Measurements from ENCODE around the gene PHACTR1. TPM values are rescaled to one million over a fixed set of nuclear protein-coding genes. Genes with fewer than 3 reads are reported as not detected.

Gene PHACTR1
- total RNA-seq, 1 donor from 2014 or later = 85.9 TPM

GRCh38 chr6:13094781-13095425, 378.3 kb downstream of the PHACTR1 start:
- intact Hi-C loops (cut with micrococcal nuclease) = no loop called here
- Histone ChIP-seq H3K27ac (replicated peaks) (peak overlapping the region; percentile 54), H3K9me3 (replicated peaks) (no peaks in the 10 kb centered on the region), H3K27me3 (ENCODE audit: low read depth) (no peaks in the 10 kb centered on the region), H3K4me1 (peaks cover 65% of the 10 kb centered on the region), H3K36me3 (no peaks in the 10 kb centered on the region), H3K4me3 (no peak overlapping the region)
- DNase-seq = no peak
- TF ChIP-seq CTCF (IDR thresholded peaks at IDR 0.05; ENCODE audit: borderline replicate concordance) = no peak

GRCh38 chr6:13096084-13096483, 379.5 kb downstream of the PHACTR1 start:
- Histone ChIP-seq H3K9me3 (replicated peaks) (no peaks in the 10 kb centered on the region), H3K36me3 (no peaks in the 10 kb centered on the region), H3K27me3 (ENCODE audit: low read depth) (no peaks in the 10 kb centered on the region), H3K4me3 (no peak overlapping the region), H3K4me1 (peaks cover 67% of the 10 kb centered on the region), H3K27ac (replicated peaks) (peak overlapping the region; percentile 54)
- intact Hi-C loops (cut with micrococcal nuclease) = no loop called here
- no peak for DNase-seq
- TF ChIP-seq CTCF (IDR thresholded peaks at IDR 0.05; ENCODE audit: borderline replicate concordance) = no peak

- Histone ChIP-seq H3K36me3 (no peaks in the 10 kb centered on the region), H3K4me3 (no peak overlapping the region), H3K9me3 (replicated peaks) (no peaks in the 10 kb centered on the region), H3K27me3 (ENCODE audit: low read depth) (no peaks in the 10 kb centered on the region), H3K4me1 (peaks cover 77% of the 10 kb centered on the region), H3K27ac (replicated peaks) (peak overlapping the region; percentile 54)
- no peak for DNase-seq
- intact Hi-C loops (cut with micrococcal nuclease) = no loop called here
- TF ChIP-seq CTCF (IDR thresholded peaks at IDR 0.05; ENCODE audit: borderline replicate concordance) = no peak
Observed at GRCh38 chr6:13097454-13097853, 380.9 kb downstream of the PHACTR1 start.

- no peak for TF ChIP-seq CTCF (IDR thresholded peaks at IDR 0.05; ENCODE audit: borderline replicate concordance)
- peak overlapping the region; percentile 54 for H3K27ac ChIP-seq (replicated peaks)
- H3K9me3 ChIP-seq (replicated peaks) = no peaks in the 10 kb centered on the region
- intact Hi-C loops (cut with micrococcal nuclease) = no loop called here
- no peak overlapping the region for H3K4me3 ChIP-seq
- DNase-seq = no peak
- H3K36me3 ChIP-seq = no peaks in the 10 kb centered on the region
- no peaks in the 10 kb centered on the region for H3K27me3 ChIP-seq (ENCODE audit: low read depth)
- H3K4me1 ChIP-seq = peaks cover 82% of the 10 kb centered on the region
Observed at GRCh38 chr6:13098006-13098405, 381.4 kb downstream of the PHACTR1 start.

- H3K27me3 ChIP-seq (ENCODE audit: low read depth) = no peaks in the 10 kb centered on the region
Observed at GRCh38 chr6:13098793-13099570, 382.4 kb downstream of the PHACTR1 start.

More at GRCh38 chr6:13098793-13099570, 382.4 kb downstream of the PHACTR1 start:
- intact Hi-C loops (cut with micrococcal nuclease) = no loop called here
- peaks cover 79% of the 10 kb centered on the region for H3K4me1 ChIP-seq
- H3K36me3 ChIP-seq = no peaks in the 10 kb centered on the region
- no peak overlapping the region for H3K27ac ChIP-seq (replicated peaks)
- H3K4me3 ChIP-seq = no peak overlapping the region
- no peaks in the 10 kb centered on the region for H3K9me3 ChIP-seq (replicated peaks)
- DNase-seq = no peak
- no peak for TF ChIP-seq CTCF (IDR thresholded peaks at IDR 0.05; ENCODE audit: borderline replicate concordance)

All from left ventricle myocardium inferior (tissue), 1 donor.